MM.1S (cell line): Measurements from ENCODE around the gene TMEM255A.

ENCODE experiments used
- DNase-seq: peaks from one replicate; pipeline ENCODE4 v3.0.0-alpha.2; 2015
- H2AFZ ChIP-seq: fragments of 300-600 bp; sonication (generic); 2 replicates; pipeline ENCODE4 v1.6.0; 2016; ENCODE audit warnings: antibody characterized with exemption, low read length
- H3F3A ChIP-seq: fragments of 300-600 bp; sonication (generic); 2 replicates; pipeline ENCODE4 v1.6.1; 2016; ENCODE audit warnings: mild to moderate bottlenecking, antibody characterized with exemption, low read length, moderate library complexity, mixed read lengths; ENCODE audit not compliant: insufficient read depth
- H3K27ac ChIP-seq: fragments of 300-600 bp; sonication (generic); 2 replicates; pipeline ENCODE4 v1.5.1; 2016; ENCODE audit warnings: mild to moderate bottlenecking, low read length
- H3K27me3 ChIP-seq: fragments of 300-600 bp; sonication (generic); replicated peaks from 2 replicates; pipeline ENCODE4 v1.6.0; 2016; ENCODE audit warnings: low read length; ENCODE audit not compliant: insufficient read depth
- H3K36me3 ChIP-seq: fragments of 300-600 bp; sonication (generic); replicated peaks from 2 replicates; pipeline ENCODE4 v1.6.1; 2016; ENCODE audit warnings: mild to moderate bottlenecking, low read length, mixed read lengths; ENCODE audit not compliant: insufficient read depth
- H3K4me1 ChIP-seq: fragments of 300-600 bp; sonication (generic); 2 replicates; pipeline ENCODE4 v1.6.1; 2016; ENCODE audit warnings: low read length, mixed read lengths
- H3K4me2 ChIP-seq: fragments of 300-600 bp; sonication (generic); 2 replicates; pipeline ENCODE4 v1.6.0; 2016; ENCODE audit warnings: low read depth, low read length
- H3K4me3 ChIP-seq: fragments of 300-600 bp; sonication (generic); 2 replicates; pipeline ENCODE4 v1.5.1; 2016; ENCODE audit warnings: low read length, mixed read lengths
- H3K79me2 ChIP-seq: fragments of 300-600 bp; sonication (generic); 2 replicates; pipeline ENCODE4 v1.6.1; 2016; ENCODE audit warnings: mixed run types, low read length, mixed read lengths
- H3K9ac ChIP-seq: fragments of 300-600 bp; sonication (generic); 2 replicates; pipeline ENCODE4 v1.6.1; 2016; ENCODE audit warnings: low read length, mixed read lengths
- H3K9me2 ChIP-seq: fragments of 300-600 bp; sonication (generic); replicated peaks from 2 replicates; pipeline ENCODE4 v1.6.1; 2016; ENCODE audit warnings: mild to moderate bottlenecking, low read length, mixed read lengths; ENCODE audit not compliant: insufficient read depth
- H3K9me3 ChIP-seq: fragments of 300-600 bp; sonication (generic); replicated peaks from 2 replicates; pipeline ENCODE4 v1.6.1; 2016; ENCODE audit warnings: mild to moderate bottlenecking, low read length, mixed read lengths; ENCODE audit not compliant: insufficient read depth
- H4K20me1 ChIP-seq: fragments of 300-600 bp; sonication (generic); 2 replicates; pipeline ENCODE4 v1.6.1; 2016; ENCODE audit warnings: mild to moderate bottlenecking, low read length, moderate library complexity, mixed read lengths; ENCODE audit not compliant: insufficient read depth
- CTCF ChIP-seq: fragments of 300-600 bp; sonication (generic); IDR thresholded peaks from 2 replicates; pipeline ENCODE4 v1.5.1; 2016; ENCODE audit warnings: antibody characterized with exemption, low read length, mixed read lengths
- EZH2 ChIP-seq: fragments of 300-600 bp; sonication (generic); optimal IDR thresholded peaks from 2 replicates; pipeline ENCODE3; 2017; ENCODE audit warnings: low read depth, mild to moderate bottlenecking, antibody characterized with exemption, low read length, mixed read lengths
- EZH2phosphoT487 ChIP-seq: fragments of 300-600 bp; sonication (generic); IDR thresholded peaks from 2 replicates; pipeline ENCODE4 v1.6.1; 2018; ENCODE audit warnings: antibody characterized with exemption, low read length

Gene TMEM255A

GRCh38 chrX:120260369-120260768 is 50.9 kb downstream of the TMEM255A start:
- no peaks in the 10 kb centered on the region for H3F3A ChIP-seq

GRCh38 chrX:120253784-120254183 is 57.5 kb downstream of the TMEM255A start:
- H3K4me1 ChIP-seq: peaks cover 5% of the 10 kb centered on the region; the same call in 1 of the 2 replicates
- H3K9me2 ChIP-seq: no peaks in the 10 kb centered on the region
- DNase-seq: no peak
- no peaks in the 10 kb centered on the region for H3F3A ChIP-seq
- H3K79me2 ChIP-seq: peaks cover 41% of the 10 kb centered on the region
- H2AFZ ChIP-seq: no peak overlapping the region
- H3K4me3 ChIP-seq: no peak overlapping the region
- no peak for TF ChIP-seq EZH2
- TF ChIP-seq EZH2phosphoT487: no peak
- no peak for TF ChIP-seq CTCF
- H3K9ac ChIP-seq: no peak overlapping the region
- no peaks in the 10 kb centered on the region for H4K20me1 ChIP-seq
- no peaks in the 10 kb centered on the region for H3K27me3 ChIP-seq
- no peak overlapping the region for H3K27ac ChIP-seq
- no peak overlapping the region for H3K4me2 ChIP-seq
- H3K36me3 ChIP-seq: peaks cover 4% of the 10 kb centered on the region
- H3K9me3 ChIP-seq: no peaks in the 10 kb centered on the region

More at GRCh38 chrX:120260369-120260768, 50.9 kb downstream of the TMEM255A start:
- H3K4me3 ChIP-seq: no peak overlapping the region
- no peak overlapping the region for H3K4me2 ChIP-seq
- no peak overlapping the region for H3K9ac ChIP-seq
- H3K36me3 ChIP-seq: no peaks in the 10 kb centered on the region; the same call in 1 of the 2 replicates
- no peaks in the 10 kb centered on the region for H3K27me3 ChIP-seq
- no peaks in the 10 kb centered on the region for H3K9me2 ChIP-seq
- no peaks in the 10 kb centered on the region for H4K20me1 ChIP-seq
- H3K79me2 ChIP-seq: peaks cover 11% of the 10 kb centered on the region
- DNase-seq: peak; percentile 21
- no peak for TF ChIP-seq EZH2
- no peak for TF ChIP-seq CTCF
- no peak for TF ChIP-seq EZH2phosphoT487
- H2AFZ ChIP-seq: no peak overlapping the region
- H3K4me1 ChIP-seq: no peaks in the 10 kb centered on the region
- no peak overlapping the region for H3K27ac ChIP-seq
- H3K9me3 ChIP-seq: no peaks in the 10 kb centered on the region

- H3K36me3 ChIP-seq: peaks cover 4% of the 10 kb centered on the region; the same call in 1 of the 2 replicates
- TF ChIP-seq EZH2 (no peak), EZH2phosphoT487 (no peak), CTCF (no peak)
- no peaks in the 10 kb centered on the region for H3K9me2 ChIP-seq
- H2AFZ ChIP-seq: peak overlapping the region; percentile 41; the same call in 1 of the 2 replicates
- no peaks in the 10 kb centered on the region for H3K9me3 ChIP-seq
- peaks cover 30% of the 10 kb centered on the region for H3K79me2 ChIP-seq
- H4K20me1 ChIP-seq: no peaks in the 10 kb centered on the region
- peak overlapping the region; percentile 70 for H3K9ac ChIP-seq
- peak overlapping the region; percentile 72 for H3K4me3 ChIP-seq
- H3K27ac ChIP-seq: peak overlapping the region; percentile 73; the same call in 1 of the 2 replicates
- DNase-seq: peak; percentile 25
- no peaks in the 10 kb centered on the region for H3F3A ChIP-seq
- no peaks in the 10 kb centered on the region for H3K27me3 ChIP-seq
- H3K4me2 ChIP-seq: peak overlapping the region; percentile 76; the same call in 1 of the 2 replicates
- peaks cover 5% of the 10 kb centered on the region; the same call in 1 of the 2 replicates for H3K4me1 ChIP-seq
Observed at GRCh38 chrX:120251471-120252011, 59.7 kb downstream of the TMEM255A start.
